PFSK-1 (cell line): Measurements from ENCODE around the gene PRPF6.

Experiments
- FOXP2 ChIP-seq: optimal IDR thresholded peaks from 2 replicates; pipeline ENCODE3; 2011; ENCODE audit warnings: borderline replicate concordance, control low read depth, inconsistent platforms; ENCODE audit not compliant: insufficient read depth; ENCODE audit errors: extremely low read length, extremely low read depth
- POLR2AphosphoS5 ChIP-seq: IDR thresholded peaks from 2 replicates; pipeline ENCODE4 v1.6.1; 2012; ENCODE audit warnings: low read depth, mild to moderate bottlenecking, control low read depth, low read length, moderate library complexity
- REST ChIP-seq, 2 experiments: IDR thresholded peaks; 2 replicates each; pipeline versions ENCODE4 v1.6.1 to v1.8.0; 2011 to 2012; ENCODE audit warnings: low read depth in 2 of 2, low read length in 2 of 2, control low read depth in 1 of 2, inconsistent platforms in 1 of 2, mild to moderate bottlenecking in 1 of 2, moderate library complexity in 1 of 2; ENCODE audit not compliant: insufficient read depth in 1 of 2
- SIN3A ChIP-seq: IDR thresholded peaks from 2 replicates; pipeline ENCODE4 v1.6.1; 2012; ENCODE audit warnings: mild to moderate bottlenecking, low read length, moderate library complexity, borderline replicate concordance; ENCODE audit not compliant: insufficient read depth
- TAF1 ChIP-seq: IDR thresholded peaks from 2 replicates; pipeline ENCODE4 v1.6.1; 2012; ENCODE audit warnings: low read length, control low read depth, borderline replicate concordance; ENCODE audit not compliant: insufficient read depth

- TF ChIP-seq REST (IDR thresholded peaks at IDR 0.05; ENCODE audit: insufficient read depth in 1 of 2, low read depth in 2 of 2, low read length in 2 of 2) (no peak), SIN3A (no peak), TAF1 (no peak), POLR2AphosphoS5 (no peak), FOXP2 (no peak)
These were observed 1.2 kb upstream of the PRPF6 start, which contains the start of gene SAMD10 for GRCh38 chr20:63979557-63980316.
